ENCODE results near the gene THSD4. TPM values are rescaled to one million over a fixed set of nuclear protein-coding genes. Genes with fewer than 3 reads are reported as not detected.
A peak's percentile ranks its signal among the peaks of the same experiment; 100 is the strongest.

THSD4 gene
- total and polyA plus RNA-seq, 2 of the 8 experiments (the other 6 are each of a cell fraction or from before 2014, with no cell fraction given) = 2.5 to 6.2 TPM

- Histone ChIP-seq H3K9me3 (ENCODE audit: insufficient read depth in 2 of 2, low read depth in 1 of 2, low read length in 1 of 2) (no peaks in the 10 kb centered on the region), H2BK5ac (ENCODE audit: low read depth, low read length) (peak overlapping the region; percentile 29; the same call in 1 of the 2 replicates), H2BK12ac (ENCODE audit: low read depth, low read length) (peak overlapping the region; percentile 98), H2AK5ac (ENCODE audit: low read depth, low read length) (peak overlapping the region; percentile 91), H4K8ac (ENCODE audit: extremely low read depth, insufficient read depth, low read length) (no peak overlapping the region), H3K56ac (replicated peaks; ENCODE audit: insufficient read length, low read depth, low read length) (no peak overlapping the region), H3K23me2 (ENCODE audit: low read depth, low read length) (no peaks in the 10 kb centered on the region), H3K27ac (ENCODE audit: low read depth, low read length) (peak overlapping the region; percentile 26; the same call in 1 of the 2 replicates), H2AFZ (ENCODE audit: low read length) (no peak overlapping the region), H3K4ac (replicated peaks; ENCODE audit: insufficient read length, low read depth, low read length) (peak overlapping the region; percentile 24), H3K14ac (ENCODE audit: insufficient read length) (no peak overlapping the region), H3K79me1 (ENCODE audit: low read depth, low read length) (no peaks in the 10 kb centered on the region), H3K18ac (ENCODE audit: extremely low read depth, low read length) (peak overlapping the region; percentile 71), H2BK120ac (replicated peaks; ENCODE audit: low read depth, low read length) (no peak overlapping the region), H3K27me3 (replicated peaks in 1 of 4; ENCODE audit: control insufficient read depth in 3 of 4, extremely low read depth in 1 of 4, insufficient read depth in 3 of 4, low read length in 3 of 4) (no peaks in the 10 kb centered on the region), H3K4me2 (ENCODE audit: insufficient read depth in 1 of 2, low read depth in 2 of 2, low read length in 2 of 2) (peak overlapping the region; percentile 23 to 28; a peak in 3 of 4 replicates), H4K5ac (ENCODE audit: insufficient read length, low read depth, low read length) (no peak overlapping the region), H3K9ac (replicated peaks in 1 of 4; ENCODE audit: extremely low read depth in 1 of 4, low read depth in 3 of 4, low read length in 3 of 4) (no peak overlapping the region), H3K36me3 (ENCODE audit: control insufficient read depth in 2 of 4, insufficient read depth in 4 of 4, low read length in 3 of 4) (no peaks in the 10 kb centered on the region), H3K79me2 (ENCODE audit: control insufficient read depth in 1 of 2, insufficient read depth in 2 of 2, low read length in 2 of 2) (no peaks in the 10 kb centered on the region), H3K4me1 (replicated peaks in 1 of 4; ENCODE audit: control insufficient read depth in 3 of 4, insufficient read depth in 4 of 4, low read length in 3 of 4) (peaks cover 6 to 12% (median 10%) of the 10 kb centered on the region in 4 experiments), H4K20me1 (replicated peaks in 1 of 2; ENCODE audit: control insufficient read depth in 1 of 2, insufficient read depth in 2 of 2, low read length in 2 of 2) (no peaks in the 10 kb centered on the region), H3K23ac (ENCODE audit: insufficient read length) (no peak overlapping the region), H4K91ac (replicated peaks; ENCODE audit: insufficient read length, low read length) (peak overlapping the region; percentile 69), H2BK15ac (ENCODE audit: low read length) (0 out of 2 replicates have a peak overlapping the region, but pooled peaks have one; percentile 34), H3K4me3 (ENCODE audit: extremely low read depth in 1 of 4, insufficient read depth in 2 of 4, low read depth in 3 of 4, low read length in 4 of 4) (no peak overlapping the region), H2BK20ac (ENCODE audit: low read length) (peak overlapping the region; percentile 91)
- FAIRE-seq (peak; percentile 57), DNase-seq (ENCODE audit: low read depth in 1 of 2, low spot score in 2 of 2) (no peak)
- ChIA-PET CTCF (ENCODE audit: partially characterized antibody) (interaction anchor here (1.0 to 2.3 kb wide), 5 partner anchors 10 to 49 kb away, joined by 3 to 6 read pairs (median 3); no protein-coding TSS in a partner anchor), POLR2A (ENCODE audit: partially characterized antibody) (interaction anchor here (0.6 to 1.4 kb wide), 2 partner anchors 8 to 54 kb away, joined by 3 to 4 read pairs; no protein-coding TSS in a partner anchor)
- 64% methylated on average over 5 of the region's 5 CpGs; no CpG with 5 or more reads in 1 of the 2 experiments for WGBS, 2 experiments (ENCODE audit: extremely low coverage in 1 of 2, insufficient coverage in 1 of 2, insufficient read length in 1 of 2, insufficient replicate concordance in 2 of 2, low coverage in 1 of 2, low lambda C conversion rate in 2 of 2, missing lambda C conversion rate in 1 of 2)
- TF ChIP-seq, protein P1, sequence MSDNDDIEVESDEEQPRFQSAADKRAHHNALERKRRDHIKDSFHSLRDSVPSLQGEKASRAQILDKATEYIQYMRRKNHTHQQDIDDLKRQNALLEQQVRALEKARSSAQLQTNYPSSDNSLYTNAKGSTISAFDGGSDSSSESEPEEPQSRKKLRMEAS (IDR thresholded peaks at IDR 0.05) = peak; percentile 24; the same call in 1 of the 2 replicates
These were observed 222.1 kb downstream of the THSD4 start for GRCh38 chr15:71337197-71337845.

All from H1 (cell line).